Spleen (tissue), 13 donors: ENCODE data around the gene COL5A1. TPM values are rescaled to one million over a fixed set of nuclear protein-coding genes. Genes with fewer than 3 reads are reported as not detected.
A peak's percentile ranks its signal among the peaks of the same experiment; 100 is the strongest.

Experiments
- DNase-seq: peaks from one replicate; pipeline ENCODE4 v3.0.0-alpha.2; 2020
- H3K27ac ChIP-seq, 8 donors: fragments of 200-600 bp; sonication (generic) in 7 of 8; 1 replicate in 4 of 8; 2 replicates in 4 of 8; pipeline versions ENCODE4 v1.5.0 to v1.8.0; 2016 to 2021; ENCODE audit warnings: inconsistent platforms in 4 of 8, mild to moderate bottlenecking in 4 of 8, moderate library complexity in 1 of 8
- H3K27me3 ChIP-seq, 7 donors: fragments of 200-600 bp; sonication (generic) in 6 of 7; replicated peaks in 1 of 7; 1 replicate in 4 of 7; 2 replicates in 3 of 7; pipeline versions ENCODE4 v1.5.0 to v1.8.0; 2016 to 2021; ENCODE audit warnings: inconsistent platforms in 3 of 7, mild to moderate bottlenecking in 1 of 7
- H3K36me3 ChIP-seq, 6 donors: fragments of 200-600 bp; sonication (generic) in 5 of 6; 1 replicate in 4 of 6; 2 replicates in 2 of 6; pipeline versions ENCODE4 v1.5.0 to v1.8.0; 2016 to 2021; ENCODE audit warnings: inconsistent platforms in 2 of 6
- H3K4me1 ChIP-seq, 6 donors: fragments of 200-600 bp; sonication (generic) in 5 of 6; 1 replicate in 3 of 6; 2 replicates in 3 of 6; pipeline versions ENCODE4 v1.5.0 to v1.8.0; 2016 to 2021; ENCODE audit warnings: inconsistent platforms in 3 of 6
- H3K4me3 ChIP-seq, 8 donors: fragments of 200-600 bp; sonication (generic) in 7 of 8; 1 replicate in 4 of 8; 2 replicates in 4 of 8; pipeline versions ENCODE4 v1.5.0 to v1.8.0; 2016 to 2021; ENCODE audit warnings: inconsistent platforms in 4 of 8, mild to moderate bottlenecking in 4 of 8, moderate library complexity in 2 of 8
- H3K9me3 ChIP-seq, 8 donors: fragments of 200-600 bp; sonication (generic) in 7 of 8; 1 replicate in 4 of 8; 2 replicates in 4 of 8; pipeline versions ENCODE4 v1.5.0 to v1.8.0; 2016 to 2021; ENCODE audit warnings: inconsistent platforms in 4 of 8
- POLR2A ChIP-seq, 3 donors: fragments of 450-650 bp; IDR thresholded peaks; one replicate each; pipeline ENCODE4 v1.5.1; 2017; ENCODE audit warnings: antibody characterized with exemption in 3 of 3, mild to moderate bottlenecking in 1 of 3
- POLR2AphosphoS5 ChIP-seq, 3 donors: sonication (generic); formaldehyde crosslinking; IDR thresholded peaks; one replicate each; pipeline ENCODE4 v1.5.1; 2017; ENCODE audit warnings: antibody characterized with exemption in 3 of 3
- WGBS, 5 donors: extraction: QIAGEN DNeasy Blood & Tissue Kit in 3 of 5; methylation state at CpG; one replicate each; pipeline versions ENCODE4 v1.1.5 to v1.1.7; 2013 to 2018; 5-methylcytosine and 5-hydroxymethylcytosine counted together
- intact Hi-C: fragments of 100-400 bp; cut with DNase I; formaldehyde crosslinking; loops from one replicate; pipeline ENCODE4 v1.15.0; 2023; ENCODE audit warnings: low total_unique reads
- long read RNA-seq, 2 donors: transcript quantifications; one replicate each; lab custom pipeline, GENCODE V29; 2026
- polyA plus RNA-seq, 3 donors: library from polyadenylated mRNA; stranded (reverse); fragments of 200-250 nt; gene quantifications; one replicate each; pipeline ENCODE4 v1.2.1, GENCODE V29; 2013
- total RNA-seq, 7 donors: library from RNA; depleted of rRNA in 3 of 7; stranded (reverse); fragments of >200 nt in 3 of 7; fragmentation: NEBNext Ultra II Directional in 4 of 7; extraction: Animal tissue kit (Norgen Biotek cat#: 25700) in 4 of 7; gene quantifications; one replicate each; pipeline versions ENCODE4 v1.1.0 to v1.2.1, GENCODE V29; 2016 to 2021
- TF ChIP-seq, protein P1 (sequence below), 11 experiments: fragments of 200-600 bp in 7 of 11; fragments of 450-650 bp in 4 of 11; sonication (generic) in 4 of 11; IDR thresholded peaks in 8 of 11; conservative IDR thresholded peaks in 3 of 11; 1 replicate in 7 of 11; 2 replicates in 4 of 11; pipeline versions ENCODE4 v1.4.0 to v1.8.0; 2016 to 2021; ENCODE audit warnings: antibody characterized with exemption in 11 of 11, inconsistent platforms in 4 of 11, mild to moderate bottlenecking in 1 of 11
- donor health status: healthy with polysubstance abuse.
- donor health status: DM: no; HTN: no; CAD: no; lungs with moderate emphysema.
- donor health status: DM: no; HTN: no; CAD: no.
- donor health status: Bipolar disorder and iron deficiency.
- donor health status: healthy.
- donor health status: DM: no; HTN: no; CAD: no.
- donor health status: DM: yes; HTN: yes; CAD: no.

The COL5A1 gene
- total RNA-seq (10 to 100 TPM; 14.6 to 50.6 (median 28.9) TPM), polyA plus RNA-seq (10 to 100 TPM in 1 of 3 donors, 1 to 10 TPM in 2; 2.6 to 12.2 (median 3.1) TPM)
- long read RNA-seq, donor 1, full-length matches to known transcripts: 2 of 22 reads
- long read RNA-seq, donor 1, partial matches to known transcripts: 20 of 22 reads
- long read RNA-seq, donor 1, other reads (novel, unspliced or antisense): 0 of 22 reads
- long read RNA-seq, donor 2, partial matches to known transcripts: 23 of 23 reads
- long read RNA-seq, donor 2, other reads (novel, unspliced or antisense): 0 of 23 reads

DNA sequence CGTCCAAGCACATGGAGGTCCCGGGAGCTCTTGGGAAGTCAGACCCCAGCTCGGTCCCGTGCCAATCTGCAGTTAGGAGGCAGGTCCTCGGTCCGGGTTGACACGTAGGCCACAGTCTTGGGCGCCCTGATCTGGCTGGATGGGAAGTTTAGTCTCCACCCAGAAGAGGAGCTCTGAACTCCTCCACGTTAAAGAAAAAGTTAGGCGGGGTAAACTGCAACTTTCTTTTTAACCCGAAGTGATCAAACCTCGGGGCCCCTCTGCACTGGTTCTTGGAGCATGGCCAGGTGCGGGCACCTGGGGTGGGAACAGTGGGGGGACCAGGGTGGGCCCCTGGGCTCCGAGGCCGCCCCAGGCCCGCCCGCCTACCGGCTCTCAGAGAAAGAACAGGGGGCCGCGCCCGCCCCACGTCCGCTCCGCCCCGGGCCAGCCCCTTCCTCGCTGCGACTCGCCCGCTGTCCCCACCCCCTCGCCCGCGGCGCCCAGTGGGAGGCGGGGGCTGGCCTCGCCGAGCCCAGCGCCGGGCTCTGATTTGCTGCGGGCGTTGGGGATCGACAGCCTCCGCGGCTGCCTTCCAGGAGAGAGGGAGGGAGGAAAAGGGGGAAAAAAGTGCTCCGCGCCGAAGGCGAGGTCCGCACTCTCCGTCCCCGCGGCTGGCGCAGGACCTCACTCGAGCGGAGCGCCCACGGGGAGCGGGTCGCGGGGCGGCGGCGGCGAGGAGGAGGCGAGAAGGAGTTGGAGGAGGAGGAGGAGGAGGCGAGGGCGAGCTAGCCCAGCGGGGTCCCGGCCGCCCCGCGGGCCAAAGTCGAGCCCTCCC is at the start of gene COL5A1:
TSS of gene COL5A1 (plus strand) at position 631 of the 817 bp plus-strand sequence. CDS start 385 bp downstream, outside the sequence.
- peak; percentile 85 for DNase-seq
- H3K4me3 ChIP-seq: peak within 1 kb of the TSS; percentile 37 to 75 (median 57)
- TF ChIP-seq, protein P1, sequence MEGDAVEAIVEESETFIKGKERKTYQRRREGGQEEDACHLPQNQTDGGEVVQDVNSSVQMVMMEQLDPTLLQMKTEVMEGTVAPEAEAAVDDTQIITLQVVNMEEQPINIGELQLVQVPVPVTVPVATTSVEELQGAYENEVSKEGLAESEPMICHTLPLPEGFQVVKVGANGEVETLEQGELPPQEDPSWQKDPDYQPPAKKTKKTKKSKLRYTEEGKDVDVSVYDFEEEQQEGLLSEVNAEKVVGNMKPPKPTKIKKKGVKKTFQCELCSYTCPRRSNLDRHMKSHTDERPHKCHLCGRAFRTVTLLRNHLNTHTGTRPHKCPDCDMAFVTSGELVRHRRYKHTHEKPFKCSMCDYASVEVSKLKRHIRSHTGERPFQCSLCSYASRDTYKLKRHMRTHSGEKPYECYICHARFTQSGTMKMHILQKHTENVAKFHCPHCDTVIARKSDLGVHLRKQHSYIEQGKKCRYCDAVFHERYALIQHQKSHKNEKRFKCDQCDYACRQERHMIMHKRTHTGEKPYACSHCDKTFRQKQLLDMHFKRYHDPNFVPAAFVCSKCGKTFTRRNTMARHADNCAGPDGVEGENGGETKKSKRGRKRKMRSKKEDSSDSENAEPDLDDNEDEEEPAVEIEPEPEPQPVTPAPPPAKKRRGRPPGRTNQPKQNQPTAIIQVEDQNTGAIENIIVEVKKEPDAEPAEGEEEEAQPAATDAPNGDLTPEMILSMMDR (IDR thresholded peaks at IDR 0.05 in 8 of 11, conservative IDR thresholded peaks at IDR 0.05 in 3 of 11): peak in 7 of 11 experiments; percentile 15 to 48 (median 34)
- TF ChIP-seq POLR2A (IDR thresholded peaks at IDR 0.05) (peak in 1 of 3 donors; percentile 14), POLR2AphosphoS5 (IDR thresholded peaks at IDR 0.05) (peak; percentile 35 to 81 (median 80))
- no peaks in the 10 kb centered on the region for H3K36me3 ChIP-seq
- 3 to 5% (median 3%) methylated on average over 17 to 72 of the region's 72 CpGs for WGBS, 5 donors
- H3K27ac ChIP-seq: peak within 1 kb of the TSS in 7 of 8 donors; percentile 67 to 85 (median 79)
- intact Hi-C loops: loop anchor here (10.0 kb wide), 1 partner anchor 187 kb away; no protein-coding TSS in a partner anchor
- peaks cover 0 to 53% (median 18%) of the 10 kb centered on the region in 7 donors for H3K27me3 ChIP-seq
- H3K4me1 ChIP-seq: peaks cover 0 to 64% (median 32%) of the 10 kb centered on the region in 6 donors
- no peaks in the 10 kb centered on the region for H3K9me3 ChIP-seq

DNA sequence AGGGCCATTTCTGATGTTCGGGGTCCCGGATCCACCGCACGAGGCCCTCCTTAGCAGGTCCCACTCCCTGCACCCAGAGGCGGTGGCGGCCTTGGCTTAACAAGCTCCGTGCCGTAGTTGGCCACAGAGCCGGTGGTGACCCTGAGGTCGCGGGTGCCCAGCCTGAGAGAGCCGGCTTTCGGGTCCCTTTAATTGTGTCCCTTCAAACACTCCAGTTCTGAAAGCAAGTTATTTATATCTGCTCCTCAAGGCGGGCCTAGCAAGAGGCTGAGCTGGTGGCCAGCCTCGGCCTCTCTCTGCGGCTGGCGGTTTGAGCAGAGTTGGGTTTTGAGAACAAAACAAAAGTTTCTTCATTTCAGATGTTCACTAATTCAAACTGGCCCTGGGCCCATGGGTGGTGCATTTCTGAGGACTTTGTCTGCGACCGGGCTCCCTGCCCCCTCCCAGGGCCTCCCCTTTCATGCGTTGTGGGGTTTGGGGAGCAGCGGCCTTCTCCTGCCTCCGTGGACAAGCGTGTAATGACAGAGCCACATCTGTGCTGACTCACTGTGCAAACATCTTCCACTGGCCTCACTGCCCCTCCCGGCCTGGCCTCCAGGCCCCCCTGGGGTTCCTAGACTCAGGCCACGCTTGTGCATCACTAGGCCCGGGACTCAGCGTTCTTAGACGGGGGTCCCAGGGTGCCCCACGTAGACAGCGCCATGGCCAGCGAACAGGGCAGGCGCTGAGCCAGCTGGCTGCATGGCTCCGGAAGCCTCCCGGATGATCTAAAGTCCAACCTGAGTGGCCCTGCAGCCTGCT is 49.4 kb upstream of the COL5A1 start:
- DNase-seq: no peak
- no peak for TF ChIP-seq POLR2AphosphoS5 (IDR thresholded peaks at IDR 0.05)
- TF ChIP-seq POLR2A (IDR thresholded peaks at IDR 0.05): no peak
- TF ChIP-seq, protein P1 (IDR thresholded peaks at IDR 0.05 in 8 of 11, conservative IDR thresholded peaks at IDR 0.05 in 3 of 11): no peak
- H3K27ac ChIP-seq: no peak overlapping the region
- no peak overlapping the region for H3K4me3 ChIP-seq
- peaks cover 0 to 39% (median 0%) of the 10 kb centered on the region in 7 donors for H3K27me3 ChIP-seq
- intact Hi-C loops: no loop called here
- no peaks in the 10 kb centered on the region for H3K36me3 ChIP-seq
- no peaks in the 10 kb centered on the region for H3K4me1 ChIP-seq
- 69 to 91% (median 86%) methylated on average over 25 to 34 of the region's 34 CpGs for WGBS, 5 donors
- no peaks in the 10 kb centered on the region for H3K9me3 ChIP-seq

DNA sequence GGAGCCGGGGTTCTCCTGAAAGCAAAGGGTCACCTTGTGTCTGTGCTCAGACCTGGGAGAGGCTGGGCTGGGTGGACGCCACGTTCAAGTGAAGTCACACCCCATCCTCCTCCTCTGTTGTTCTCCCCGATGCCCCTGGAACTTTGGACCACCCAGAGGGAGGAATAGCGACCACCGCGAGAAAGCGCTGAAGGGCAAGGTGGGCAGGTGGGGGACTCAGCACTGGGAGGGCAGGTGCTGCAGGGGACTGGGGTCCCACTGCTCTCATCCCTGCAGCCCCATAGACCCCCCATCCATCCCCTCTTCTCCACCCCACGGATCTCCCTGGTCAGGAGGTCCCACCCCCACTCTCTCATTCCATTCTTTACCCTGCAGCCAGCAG is 48.8 kb upstream of the COL5A1 start:
- no peaks in the 10 kb centered on the region for H3K4me1 ChIP-seq
- intact Hi-C loops: no loop called here
- H3K4me3 ChIP-seq: no peak overlapping the region
- H3K36me3 ChIP-seq: no peaks in the 10 kb centered on the region
- TF ChIP-seq, protein P1 (IDR thresholded peaks at IDR 0.05 in 8 of 11, conservative IDR thresholded peaks at IDR 0.05 in 3 of 11): no peak
- TF ChIP-seq POLR2A (IDR thresholded peaks at IDR 0.05): no peak
- no peak for TF ChIP-seq POLR2AphosphoS5 (IDR thresholded peaks at IDR 0.05)
- WGBS, 5 donors: 73 to 91% (median 81%) methylated on average over 6 to 9 of the region's 9 CpGs
- no peaks in the 10 kb centered on the region for H3K9me3 ChIP-seq
- H3K27me3 ChIP-seq: peaks cover 0 to 39% (median 0%) of the 10 kb centered on the region in 7 donors
- no peak for DNase-seq
- H3K27ac ChIP-seq: no peak overlapping the region
